Suppressor macrophage (primary cell): ENCODE data around the gene PLEKHN1.
"Not testable (repeated sequence)": the region's sequence is repeated elsewhere in the genome, so short reads cannot be mapped to it uniquely, and the experiment has no call there.

Experiments used
- DNase-seq, 4 experiments: peaks; one replicate each; pipeline ENCODE4 v3.0.0-alpha.2; 2020 to 2022

The PLEKHN1 gene

DNA sequence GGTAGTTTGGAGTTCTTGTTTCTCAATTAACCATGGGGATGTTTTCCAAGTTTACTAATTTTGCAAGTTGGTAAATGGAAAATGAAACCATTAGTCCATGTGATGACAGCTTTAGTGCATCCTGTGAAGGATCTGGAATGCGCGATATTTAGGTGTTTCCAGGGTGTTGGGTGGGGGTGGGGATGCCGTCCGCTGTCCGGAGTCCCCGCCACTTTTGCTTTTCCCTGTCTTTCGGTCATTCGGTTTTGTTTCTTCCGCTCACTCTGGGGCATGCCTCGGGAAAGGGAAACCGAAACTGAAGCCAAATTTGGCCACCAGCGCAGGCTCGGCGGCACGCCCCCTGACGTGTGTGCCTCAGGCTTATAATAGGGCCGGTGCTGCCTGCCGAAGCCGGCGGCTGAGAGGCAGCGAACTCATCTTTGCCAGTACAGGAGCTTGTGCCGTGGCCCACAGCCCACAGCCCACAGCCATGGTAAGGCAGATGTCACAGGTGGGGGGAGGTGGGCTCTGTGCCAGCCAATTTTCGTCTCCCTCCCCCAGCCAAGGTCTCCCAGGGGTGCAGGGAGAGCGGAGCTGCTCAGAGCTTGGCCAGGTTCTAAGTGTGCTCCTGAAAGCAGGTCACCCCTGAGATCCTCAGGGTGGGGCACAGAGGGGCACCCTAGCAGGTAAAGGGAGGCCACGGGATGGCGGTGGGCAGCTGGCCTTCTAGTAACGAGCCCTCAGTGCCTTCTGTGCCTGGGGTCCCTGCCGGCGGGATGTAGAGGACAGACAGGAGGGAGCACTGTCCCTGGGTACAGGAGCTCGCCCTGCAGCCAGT is 47.0 kb downstream of the PLEKHN1 start, which contains the start of gene ISG15:
Gene ISG15, plus strand, starts transcription at position 393 of the 817 bp plus-strand sequence. Its CDS starts 77 bp downstream, at position 470.
- DNase-seq: peak; percentile 91 to 95 (median 93)

- no peak for DNase-seq
These were observed 47.8 kb downstream of the PLEKHN1 start for GRCh38 chr1:1013922-1014648.

DNA sequence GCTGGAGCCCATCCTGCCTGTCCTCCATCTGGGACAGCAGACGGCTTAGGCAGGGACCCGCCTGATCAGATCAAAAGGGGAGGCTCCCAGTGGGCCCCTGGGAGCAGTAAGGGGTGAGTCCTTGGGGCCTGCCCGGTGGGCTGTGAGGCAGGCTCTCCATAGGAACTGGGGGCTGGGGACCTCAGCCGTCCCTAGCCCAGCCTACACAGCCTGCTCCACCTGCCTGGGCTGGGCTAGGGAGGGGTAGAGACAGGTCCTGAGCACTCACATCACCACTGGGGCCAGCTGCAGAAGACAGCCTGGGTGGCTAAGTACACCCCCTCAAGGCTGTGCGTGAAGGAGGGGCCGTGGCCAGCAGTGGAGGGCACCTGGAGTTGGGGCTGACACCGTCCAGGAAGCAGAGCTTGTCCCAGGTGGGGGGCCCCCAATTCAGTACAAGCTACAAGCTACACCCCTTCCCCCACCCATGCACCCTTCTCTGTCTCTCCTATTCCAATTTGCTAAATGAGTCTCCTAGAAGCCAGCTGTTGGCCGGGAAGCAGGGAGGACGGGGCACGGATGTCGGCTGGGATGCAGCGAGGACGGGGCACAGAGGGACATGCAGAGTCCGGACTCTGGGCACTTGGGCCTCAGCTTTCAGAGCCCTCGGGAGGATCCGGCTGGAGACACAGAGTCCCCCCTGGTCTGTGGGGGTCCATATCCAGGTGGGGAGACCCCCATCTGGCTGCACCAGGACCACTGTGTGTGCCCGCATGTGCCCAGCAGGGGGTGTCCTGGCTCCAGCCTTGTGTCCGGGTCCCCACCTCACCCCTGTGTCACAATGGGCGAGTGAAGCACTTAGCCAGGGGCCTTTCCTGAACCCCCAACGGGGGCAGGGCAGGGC is 48.8 kb downstream of the PLEKHN1 start:
- DNase-seq: peak in 1 of 4 experiments; percentile 43

DNA sequence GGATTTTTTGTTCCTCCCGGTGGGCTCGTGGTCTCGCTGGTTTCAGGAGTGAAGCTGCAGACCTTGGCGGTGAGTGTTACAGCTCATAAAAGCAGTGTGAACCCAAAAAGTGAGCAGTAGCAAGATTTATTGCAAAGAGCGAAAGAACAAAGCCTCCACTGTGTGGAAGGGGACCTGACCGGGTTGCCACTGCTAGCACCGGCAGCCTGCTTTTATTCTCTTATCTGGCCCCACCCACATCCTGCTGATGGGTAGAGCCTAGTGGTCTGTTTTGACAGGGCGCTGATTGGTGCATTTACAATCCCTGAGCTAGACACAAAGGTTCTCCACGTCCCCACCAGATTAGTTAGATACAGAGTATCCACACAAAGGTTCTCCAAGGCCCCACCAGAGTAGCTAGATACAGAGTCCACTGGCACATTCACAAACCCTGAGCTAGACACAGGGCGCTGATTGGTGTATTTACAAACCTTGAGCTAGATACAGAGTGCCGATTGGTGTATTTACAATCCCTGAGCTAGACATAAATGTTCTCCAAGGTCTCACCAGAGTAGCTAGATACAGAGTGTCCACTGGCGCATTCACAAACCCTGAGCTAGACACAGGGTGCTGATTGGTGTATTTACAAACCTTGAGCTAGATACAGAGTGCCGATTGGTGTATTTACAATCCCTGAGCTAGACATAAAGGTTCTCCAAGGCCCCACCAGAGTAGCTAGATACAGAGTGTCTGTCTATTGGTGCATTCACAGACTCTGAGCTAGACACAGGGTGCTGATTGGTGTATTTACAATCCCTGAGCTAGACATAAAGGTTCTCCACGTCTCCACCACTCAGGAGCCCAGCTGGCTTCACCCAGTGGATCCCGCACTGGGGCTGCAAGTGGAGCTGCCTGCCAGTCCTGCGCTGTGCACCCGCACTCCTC is 51.4 kb downstream of the PLEKHN1 start:
- DNase-seq: not testable (repeated sequence)

DNA sequence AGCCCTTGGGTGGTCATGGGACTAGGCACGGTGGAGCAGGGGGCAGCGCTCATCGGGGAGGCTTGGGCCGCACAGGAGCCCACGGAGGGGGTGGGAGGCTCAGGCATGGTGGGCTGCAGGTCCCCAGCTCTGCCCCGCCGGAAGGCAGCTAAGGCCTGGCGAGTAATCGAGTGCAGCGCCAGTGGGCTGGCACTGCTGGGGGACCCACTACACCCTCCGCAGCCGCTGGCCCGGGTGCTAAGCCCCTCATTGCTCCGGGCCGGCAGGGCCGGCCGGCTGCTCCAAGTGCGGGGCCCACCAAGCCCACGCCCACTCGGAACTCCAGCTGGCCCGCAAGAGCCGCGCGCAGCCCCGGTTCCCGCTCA is 52.0 kb downstream of the PLEKHN1 start:
- DNase-seq: not testable (repeated sequence)

DNA sequence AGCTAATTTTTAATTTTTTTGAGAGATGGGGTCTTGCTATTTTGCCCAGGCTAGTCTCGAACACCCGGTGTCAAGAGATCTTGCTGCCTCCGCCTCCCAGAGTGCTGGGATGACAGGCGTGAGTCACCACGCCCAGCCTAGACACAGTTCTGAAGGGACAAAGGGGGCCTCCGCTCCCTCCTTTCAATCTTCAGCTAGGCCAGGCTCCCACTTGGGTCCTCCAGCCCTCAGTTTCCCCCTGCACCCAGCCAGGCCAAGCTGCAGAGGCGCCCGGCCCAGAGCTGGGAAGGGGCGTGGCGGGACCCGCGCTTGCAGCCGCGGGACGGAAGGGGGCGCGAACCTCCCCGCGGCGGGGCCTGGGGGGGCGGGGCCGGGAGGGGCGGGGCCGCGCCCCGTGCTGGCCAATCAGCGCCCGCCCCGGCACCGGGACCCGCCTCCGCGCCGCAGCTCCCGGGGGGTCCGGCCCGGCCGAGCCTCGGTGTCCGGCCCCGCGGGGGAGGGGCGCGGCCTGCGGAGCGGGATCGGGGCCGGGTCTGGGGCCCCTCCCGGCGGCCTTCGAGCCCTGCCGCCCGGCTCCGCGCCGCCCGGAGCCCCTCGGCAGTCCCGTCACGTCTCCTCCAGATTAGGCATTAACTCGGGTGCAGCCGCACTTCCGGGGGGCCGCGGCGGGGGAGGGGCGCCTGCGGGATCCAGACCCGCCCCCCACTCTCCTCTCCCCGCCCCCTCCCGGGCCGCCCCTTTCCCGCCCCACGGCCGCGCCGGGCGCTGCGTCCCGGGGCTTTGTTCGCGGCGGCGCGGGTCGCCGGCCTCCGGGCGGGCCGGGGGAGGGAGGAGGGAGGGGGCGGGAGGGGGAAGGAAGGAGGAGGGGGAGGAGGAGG is 53.1 kb downstream of the PLEKHN1 start:
- DNase-seq: peak; percentile 87 to 97 (median 93)

- DNase-seq: peak in 3 of 4 experiments; percentile 44 to 75 (median 62)
These were observed 53.7 kb downstream of the PLEKHN1 start, which contains the start of gene AGRN for GRCh38 chr1:1020000-1020404. Gene AGRN (plus strand): TSS chr1:1020120. CDS start chr1:1020173, 53 bp downstream.

DNA sequence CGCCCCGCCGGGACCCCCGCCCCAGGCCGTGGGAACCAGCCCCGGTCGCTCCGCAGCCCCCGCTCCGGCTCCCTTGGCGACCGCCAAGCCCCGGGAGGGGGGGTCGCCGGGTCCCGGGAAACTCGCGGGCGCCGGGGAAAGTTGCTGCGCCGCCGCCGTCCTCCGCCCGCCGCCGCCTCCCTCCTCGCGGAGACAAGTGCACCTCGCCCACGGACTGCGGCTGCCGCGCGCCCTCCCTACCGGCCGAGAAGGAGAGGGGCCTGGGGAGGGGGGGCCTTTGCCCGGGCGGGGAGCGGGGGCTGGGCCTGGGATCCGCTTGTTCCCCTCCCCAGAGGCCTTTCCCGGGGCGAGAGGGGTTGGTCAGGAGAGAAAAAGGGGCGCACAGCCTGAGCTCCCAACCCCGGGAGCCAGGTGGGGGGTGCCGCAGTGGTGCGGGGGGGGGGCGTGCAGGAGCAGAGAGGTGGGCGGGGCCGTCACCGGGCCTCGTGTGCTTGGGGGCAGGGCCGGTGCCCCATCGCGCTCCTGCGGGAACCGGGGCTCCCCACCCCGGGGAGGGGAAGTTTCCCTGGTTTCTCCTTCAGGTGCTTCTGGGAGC is 54.2 kb downstream of the PLEKHN1 start:
- DNase-seq: peak in 1 of 4 experiments; percentile 57

DNA sequence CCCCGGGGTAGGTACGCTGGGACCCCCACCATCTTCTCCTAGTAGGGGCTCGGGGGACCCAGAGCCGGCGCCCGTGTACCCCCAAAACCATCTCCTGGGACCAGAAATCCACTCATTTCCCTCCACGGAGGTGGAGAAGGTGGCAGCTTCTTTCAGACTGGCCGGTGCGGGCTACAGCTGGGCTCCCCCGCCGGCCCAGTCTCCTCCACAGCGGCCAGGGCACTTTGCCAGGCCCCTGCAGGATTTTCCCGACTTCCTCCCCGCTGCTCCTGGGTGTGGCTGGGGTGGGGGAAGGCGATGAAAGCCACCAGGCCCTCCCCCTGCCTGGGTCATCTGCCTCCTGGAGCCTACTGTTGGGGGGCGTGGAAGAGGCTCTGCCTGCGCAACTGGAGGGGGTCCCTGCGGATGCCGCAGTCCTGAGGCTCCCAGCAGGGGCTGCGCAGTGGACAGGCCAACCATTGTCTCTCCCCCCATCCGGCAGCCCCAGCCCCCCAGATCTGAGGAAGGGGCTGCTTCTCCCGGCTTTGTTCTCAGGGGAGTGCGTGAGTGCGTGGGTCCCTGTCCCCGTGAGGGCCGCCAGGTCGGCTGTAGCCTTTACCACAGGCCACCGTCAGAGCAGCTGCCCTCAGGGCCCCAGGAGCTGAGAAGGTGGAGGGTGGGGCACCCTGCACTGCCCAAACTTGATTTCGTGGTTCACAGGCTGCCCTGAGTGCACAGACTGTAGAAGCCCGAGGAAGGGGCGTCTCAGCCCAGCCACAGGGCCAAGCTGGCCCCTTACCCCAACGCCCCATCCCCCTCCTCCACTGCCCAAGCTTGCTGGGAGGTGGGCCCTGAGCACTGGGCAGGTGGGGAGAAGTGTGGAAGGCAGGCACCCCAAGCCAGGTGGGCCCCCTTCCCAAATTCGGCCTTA is 55.0 kb downstream of the PLEKHN1 start:
- DNase-seq: peak in 3 of 4 experiments; percentile 60 to 77 (median 66)

GRCh38 chr1:1021920-1022259 is 55.6 kb downstream of the PLEKHN1 start:
- no peak for DNase-seq

DNA sequence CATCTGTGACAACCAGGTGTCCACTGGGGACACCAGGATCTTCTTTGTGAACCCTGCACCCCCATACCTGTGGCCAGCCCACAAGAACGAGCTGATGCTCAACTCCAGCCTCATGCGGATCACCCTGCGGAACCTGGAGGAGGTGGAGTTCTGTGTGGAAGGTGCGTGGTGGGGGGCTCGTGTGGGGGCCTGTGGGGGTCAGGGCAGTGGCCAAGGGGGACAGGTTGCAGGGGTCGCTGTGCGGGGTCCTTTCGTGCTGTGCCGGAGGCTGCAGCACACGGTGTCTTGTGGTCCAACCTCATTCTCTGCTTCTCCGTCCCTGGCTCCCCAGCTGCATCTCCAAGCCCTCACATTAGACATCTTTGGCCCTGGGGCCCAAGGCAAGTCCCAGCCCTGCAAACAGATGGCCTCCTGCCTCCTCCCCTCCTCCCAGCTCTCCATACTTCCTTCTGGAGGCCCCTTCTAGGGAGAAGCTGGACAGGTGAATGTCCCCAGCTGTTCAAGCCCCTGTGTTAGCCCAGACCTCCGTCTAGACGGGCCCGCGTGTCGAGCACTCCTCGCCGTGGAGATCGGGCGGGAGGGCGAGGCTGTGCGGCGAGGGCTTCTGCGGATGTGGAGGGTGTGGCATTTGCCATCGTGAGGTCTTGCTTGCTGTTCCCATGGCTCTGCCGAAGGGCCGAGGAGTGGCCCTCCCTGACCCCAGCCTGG is 56.2 kb downstream of the PLEKHN1 start:
- no peak for DNase-seq

DNA sequence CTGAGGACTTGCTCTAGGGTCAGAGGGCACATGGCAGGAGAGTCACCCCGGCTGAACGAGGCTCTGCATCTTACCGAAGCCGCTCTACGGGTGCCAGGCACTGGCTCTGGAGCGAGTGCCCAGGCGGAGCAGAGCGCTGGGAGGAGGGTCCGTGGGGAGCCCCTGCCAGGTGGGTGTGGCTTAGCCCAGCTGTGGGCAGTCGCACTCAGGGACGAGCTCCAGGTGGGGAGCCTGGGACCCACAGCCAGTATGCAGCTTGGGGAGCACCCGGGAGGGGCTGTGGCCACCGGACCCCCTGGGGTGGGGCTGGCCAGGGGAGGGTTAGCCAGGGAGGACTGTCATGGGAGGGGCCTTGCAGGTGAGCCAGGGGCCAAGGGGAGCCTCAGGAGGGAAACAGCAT is 57.4 kb downstream of the PLEKHN1 start:
- DNase-seq: no peak

- DNase-seq: no peak
These were observed 58.0 kb downstream of the PLEKHN1 start for GRCh38 chr1:1024149-1024770.

- no peak for DNase-seq
These were observed 58.8 kb downstream of the PLEKHN1 start for GRCh38 chr1:1024771-1025699.
